Subcutaneous abdominal adipose tissue (tissue), 5 donors: ENCODE results near the gene ANKS1B.
"Not testable (repeated sequence)": the region's sequence is repeated elsewhere in the genome, so short reads cannot be mapped to it uniquely, and the experiment has no call there.

Experiments used
- H3K27ac ChIP-seq: one replicate; pipeline ENCODE4 v1.7.0; 2013; ENCODE audit warnings: low read depth, mild to moderate bottlenecking, inconsistent platforms, low read length, moderate library complexity
- H3K27me3 ChIP-seq, 5 donors: one replicate each; pipeline ENCODE4 v1.7.0; 2013; ENCODE audit warnings: low read length in 5 of 5, inconsistent platforms in 1 of 5; ENCODE audit not compliant: control insufficient read depth in 5 of 5, insufficient read depth in 4 of 5
- H3K36me3 ChIP-seq, 5 donors: one replicate each; pipeline ENCODE4 v1.7.0; 2013; ENCODE audit warnings: low read length in 5 of 5; ENCODE audit not compliant: control insufficient read depth in 5 of 5, insufficient read depth in 5 of 5
- H3K4me1 ChIP-seq, 5 donors: one replicate each; pipeline ENCODE4 v1.7.0; 2013; ENCODE audit warnings: low read length in 5 of 5, mild to moderate bottlenecking in 3 of 5, moderate library complexity in 1 of 5; ENCODE audit not compliant: control insufficient read depth in 5 of 5, insufficient read depth in 5 of 5
- H3K4me3 ChIP-seq, 5 donors: one replicate each; pipeline ENCODE4 v1.7.0; 2013; ENCODE audit warnings: low read length in 5 of 5, low read depth in 1 of 5
- H3K9ac ChIP-seq, 5 donors: one replicate each; pipeline ENCODE4 v1.7.0; 2013; ENCODE audit warnings: low read length in 5 of 5, mild to moderate bottlenecking in 4 of 5, moderate library complexity in 3 of 5
- H3K9me3 ChIP-seq, 5 donors: one replicate each; pipeline ENCODE4 v1.7.0; 2013; ENCODE audit warnings: low read length in 5 of 5; ENCODE audit not compliant: control insufficient read depth in 5 of 5
- donor health status: healthy.
- donor health status: healthy.
- donor health status: healthy.
- donor health status: healthy.
- donor health status: healthy.

Gene ANKS1B

DNA sequence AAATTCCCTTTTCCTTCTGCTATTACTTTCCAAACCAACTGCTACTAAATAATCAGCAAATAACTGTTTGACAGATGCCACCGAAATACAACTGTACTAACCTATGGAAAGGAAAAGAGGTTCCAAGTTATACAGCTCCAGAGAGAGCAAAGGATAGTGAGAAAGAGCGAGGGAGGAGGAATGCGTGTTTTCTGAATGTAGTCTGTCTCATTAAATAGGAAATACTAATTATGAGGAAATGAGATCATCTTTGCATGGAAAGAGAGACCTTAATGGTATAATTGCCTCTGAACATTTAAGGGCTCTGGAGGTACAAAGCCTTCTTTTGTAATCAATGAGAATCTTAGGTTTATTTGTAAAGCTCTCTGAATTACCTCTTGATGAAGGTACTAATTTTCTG, 1144.4 kb downstream of the ANKS1B start:
- Histone ChIP-seq H3K4me1 (no peaks in the 10 kb centered on the region), H3K9ac (no peak overlapping the region), H3K27me3 (peaks cover 0 to 8% (median 0%) of the 10 kb centered on the region in 5 donors), H3K4me3 (no peak overlapping the region), H3K9me3 (no peaks in the 10 kb centered on the region), H3K36me3 (no peaks in the 10 kb centered on the region), H3K27ac (no peak overlapping the region)

- Histone ChIP-seq H3K9me3 (no peaks in the 10 kb centered on the region), H3K36me3 (no peaks in the 10 kb centered on the region), H3K27ac (no peak overlapping the region), H3K9ac (no peak overlapping the region), H3K4me3 (no peak overlapping the region), H3K4me1 (no peaks in the 10 kb centered on the region), H3K27me3 (peaks cover 0 to 8% (median 0%) of the 10 kb centered on the region in 5 donors)
Observed at GRCh38 chr12:98838231-98838647, 1146.5 kb downstream of the ANKS1B start.

DNA sequence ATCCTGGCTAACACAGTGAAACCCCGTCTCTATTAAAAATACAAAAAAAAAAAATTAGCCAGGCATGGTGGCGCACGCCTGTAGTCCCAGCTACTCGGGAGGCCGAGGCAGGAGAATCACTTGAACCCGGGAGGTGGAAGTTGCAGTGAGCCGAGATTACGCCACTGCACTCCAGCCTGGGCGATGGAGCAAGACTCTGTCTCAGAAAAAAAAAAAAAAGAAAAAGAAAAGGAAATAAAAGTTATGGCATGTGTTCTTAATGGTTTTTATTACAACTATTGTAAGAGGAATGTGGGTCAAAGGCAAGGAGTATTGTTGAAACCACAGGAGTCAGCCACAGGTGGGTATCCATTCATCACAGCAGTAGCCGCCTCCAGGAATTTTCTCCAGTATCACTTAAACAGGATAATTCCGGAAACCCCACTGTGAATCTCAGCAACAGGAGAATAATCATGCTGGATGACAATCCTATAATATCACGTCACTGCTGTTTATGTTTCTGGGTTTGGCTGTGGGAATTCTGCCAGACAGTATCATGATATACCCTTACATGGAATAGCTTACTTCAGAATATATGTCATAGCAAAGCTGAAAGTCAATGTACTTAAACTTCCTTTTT, 1147.5 kb downstream of the ANKS1B start:
- H3K9me3 ChIP-seq, H3K27ac ChIP-seq, H3K9ac ChIP-seq, H3K4me3 ChIP-seq, H3K27me3 ChIP-seq, H3K36me3 ChIP-seq, H3K4me1 ChIP-seq: not testable (repeated sequence)

GRCh38 chr12:98830657-98831056, 1154.1 kb downstream of the ANKS1B start:
- H3K36me3 ChIP-seq: no peaks in the 10 kb centered on the region
- no peak overlapping the region for H3K27ac ChIP-seq
- H3K9ac ChIP-seq: no peak overlapping the region
- H3K27me3 ChIP-seq: no peaks in the 10 kb centered on the region
- no peak overlapping the region for H3K4me3 ChIP-seq
- H3K9me3 ChIP-seq: no peaks in the 10 kb centered on the region
- no peaks in the 10 kb centered on the region for H3K4me1 ChIP-seq

GRCh38 chr12:98828802-98829600, 1155.7 kb downstream of the ANKS1B start:
- Histone ChIP-seq H3K9me3 (no peaks in the 10 kb centered on the region), H3K4me1 (no peaks in the 10 kb centered on the region), H3K27me3 (no peaks in the 10 kb centered on the region), H3K9ac (no peak overlapping the region), H3K36me3 (no peaks in the 10 kb centered on the region), H3K27ac (no peak overlapping the region), H3K4me3 (no peak overlapping the region)

- H3K36me3 ChIP-seq: no peaks in the 10 kb centered on the region
- no peak overlapping the region for H3K4me3 ChIP-seq
- H3K9ac ChIP-seq: no peak overlapping the region
- no peaks in the 10 kb centered on the region for H3K27me3 ChIP-seq
- H3K27ac ChIP-seq: no peak overlapping the region
- no peaks in the 10 kb centered on the region for H3K4me1 ChIP-seq
- no peaks in the 10 kb centered on the region for H3K9me3 ChIP-seq
Observed at GRCh38 chr12:98823012-98823411, 1161.7 kb downstream of the ANKS1B start.

DNA sequence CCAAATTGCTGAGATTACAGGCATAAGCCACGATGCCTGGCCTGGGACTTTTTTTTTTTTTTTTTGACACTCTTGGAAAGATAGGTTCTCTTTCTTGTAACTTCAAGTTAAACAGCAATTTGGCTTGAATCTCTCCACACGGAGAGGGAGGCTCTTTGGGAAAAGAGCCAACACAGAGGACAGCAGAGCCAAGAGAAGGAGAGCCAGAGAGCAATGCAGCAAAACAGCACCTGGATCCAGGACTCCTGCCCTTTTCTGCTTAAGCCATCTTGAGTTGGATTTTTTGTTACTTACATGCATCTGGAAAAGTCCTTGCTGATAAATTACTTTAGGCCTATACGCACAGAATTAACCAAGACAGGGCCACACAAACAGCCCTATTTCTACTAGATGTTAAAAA, 1162.9 kb downstream of the ANKS1B start:
- H3K36me3 ChIP-seq: no peaks in the 10 kb centered on the region
- H3K27ac ChIP-seq: no peak overlapping the region
- H3K27me3 ChIP-seq: no peaks in the 10 kb centered on the region

DNA sequence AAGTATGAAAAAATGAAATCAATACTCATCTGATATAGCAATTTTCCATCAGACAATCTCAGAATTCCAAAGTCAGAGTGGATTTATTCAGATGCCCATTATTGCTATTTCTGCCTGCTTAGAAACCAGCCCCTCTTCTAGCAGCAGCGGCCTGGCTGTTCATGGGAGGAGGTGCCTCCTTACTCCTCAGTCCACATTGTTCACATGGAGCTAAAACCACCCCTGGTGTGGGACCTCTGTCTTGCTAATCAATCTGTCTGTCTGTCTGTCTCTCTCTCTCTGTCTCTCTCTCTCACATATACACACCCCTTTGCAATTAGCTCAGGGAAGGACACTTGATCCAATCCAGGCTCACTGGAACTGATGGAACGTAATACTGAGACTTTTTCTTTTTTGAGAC, 1163.5 kb downstream of the ANKS1B start:
- Histone ChIP-seq H3K9ac (no peak overlapping the region), H3K9me3 (no peaks in the 10 kb centered on the region)

More for the DNA sequence above, 1162.9 kb downstream of the ANKS1B start:
- Histone ChIP-seq H3K9me3 (no peaks in the 10 kb centered on the region), H3K4me1 (no peaks in the 10 kb centered on the region), H3K4me3 (no peak overlapping the region), H3K9ac (no peak overlapping the region)

GRCh38 chr12:98819821-98820404, 1164.8 kb downstream of the ANKS1B start:
- Histone ChIP-seq H3K36me3 (no peaks in the 10 kb centered on the region), H3K27me3 (no peaks in the 10 kb centered on the region), H3K9ac (no peak overlapping the region), H3K4me3 (no peak overlapping the region), H3K27ac (no peak overlapping the region), H3K9me3 (no peaks in the 10 kb centered on the region), H3K4me1 (no peaks in the 10 kb centered on the region)

More for the DNA sequence above, 1163.5 kb downstream of the ANKS1B start:
- no peak overlapping the region for H3K27ac ChIP-seq
- no peak overlapping the region for H3K4me3 ChIP-seq
- no peaks in the 10 kb centered on the region for H3K36me3 ChIP-seq
- no peaks in the 10 kb centered on the region for H3K4me1 ChIP-seq
- H3K27me3 ChIP-seq: no peaks in the 10 kb centered on the region

- no peak overlapping the region for H3K9ac ChIP-seq
- no peaks in the 10 kb centered on the region for H3K36me3 ChIP-seq
- no peaks in the 10 kb centered on the region for H3K27me3 ChIP-seq
- H3K4me1 ChIP-seq: no peaks in the 10 kb centered on the region
- H3K4me3 ChIP-seq: no peak overlapping the region
- no peak overlapping the region for H3K27ac ChIP-seq
- H3K9me3 ChIP-seq: no peaks in the 10 kb centered on the region
Observed at GRCh38 chr12:98819071-98819470, 1165.7 kb downstream of the ANKS1B start.
